NOMO-1 (cell line): ENCODE measurements around the gene GRM7.
"Not testable (repeated sequence)": the region's sequence is repeated elsewhere in the genome, so short reads cannot be mapped to it uniquely, and the experiment has no call there.

Source experiments
- DNase-seq, 2 experiments: peaks; one replicate each; lab custom pipeline; 2025; ENCODE audit not compliant: unreplicated experiment in 2 of 2; lab: John Stamatoyannopoulos, UW

The GRM7 gene

DNA sequence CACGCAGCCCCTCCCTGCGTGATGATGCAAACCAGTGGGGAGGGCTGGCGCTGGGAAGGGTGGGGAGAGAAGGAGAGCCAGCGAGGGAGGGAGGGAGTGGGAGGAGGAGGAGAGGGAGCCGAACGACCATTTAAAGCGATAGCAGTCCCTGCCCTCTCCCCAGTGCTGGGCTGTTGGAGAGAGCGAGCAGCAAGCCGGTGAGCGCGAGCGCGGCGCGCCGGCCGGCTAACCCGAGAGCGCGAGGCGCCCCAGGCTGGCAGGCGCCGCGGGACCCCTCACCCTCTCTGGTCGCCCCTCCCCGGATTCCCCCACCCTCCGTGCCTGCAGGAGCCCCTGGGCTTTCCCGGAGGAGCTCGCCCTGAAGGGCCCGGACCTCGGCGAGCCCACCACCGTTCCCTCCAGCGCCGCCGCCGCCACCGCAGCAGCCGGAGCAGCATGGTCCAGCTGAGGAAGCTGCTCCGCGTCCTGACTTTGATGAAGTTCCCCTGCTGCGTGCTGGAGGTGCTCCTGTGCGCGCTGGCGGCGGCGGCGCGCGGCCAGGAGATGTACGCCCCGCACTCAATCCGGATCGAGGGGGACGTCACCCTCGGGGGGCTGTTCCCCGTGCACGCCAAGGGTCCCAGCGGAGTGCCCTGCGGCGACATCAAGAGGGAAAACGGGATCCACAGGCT, at the start of gene GRM7:
GRM7 (plus strand) TSS at position 162 of the 671 bp plus-strand sequence.
- no peak for DNase-seq

DNA sequence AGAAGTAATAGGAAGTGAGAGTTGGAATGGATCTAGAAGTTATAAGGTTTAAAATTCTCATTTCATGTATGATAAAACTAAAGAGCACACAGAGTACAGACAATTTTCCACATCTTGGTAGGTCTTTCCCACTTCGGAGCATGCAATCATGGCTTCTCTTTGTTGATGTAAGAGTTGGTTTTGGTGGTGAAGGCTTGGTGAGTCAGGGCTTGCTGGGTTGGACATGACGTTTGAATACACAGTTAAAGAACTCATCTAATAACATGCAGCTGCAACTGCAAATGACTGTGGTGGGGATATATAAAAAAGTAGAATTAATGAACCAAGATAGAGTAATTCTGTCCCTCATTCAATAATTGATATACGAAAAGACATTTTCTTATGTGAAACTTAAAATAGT, 39.5 kb upstream of the GRM7 start:
- no peak for DNase-seq

DNA sequence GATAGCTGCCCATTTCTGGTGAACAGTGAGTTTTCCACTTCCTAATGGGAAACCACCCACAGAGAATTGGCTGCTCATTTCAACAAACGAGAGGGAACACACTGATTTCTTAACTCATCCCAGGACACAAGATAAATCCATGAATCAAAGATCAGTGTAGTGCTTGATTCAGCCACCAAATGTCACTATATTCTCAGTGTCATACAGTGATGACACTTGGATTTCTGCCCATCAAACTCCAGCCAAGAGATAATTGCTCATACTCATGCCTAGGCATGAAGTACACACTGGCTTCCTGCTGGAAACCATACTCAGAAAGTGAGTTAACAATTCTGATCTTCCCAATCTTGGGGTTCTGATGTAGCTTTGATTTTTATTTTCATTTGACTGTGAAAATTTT, 35.4 kb upstream of the GRM7 start:
- no peak for DNase-seq

DNA sequence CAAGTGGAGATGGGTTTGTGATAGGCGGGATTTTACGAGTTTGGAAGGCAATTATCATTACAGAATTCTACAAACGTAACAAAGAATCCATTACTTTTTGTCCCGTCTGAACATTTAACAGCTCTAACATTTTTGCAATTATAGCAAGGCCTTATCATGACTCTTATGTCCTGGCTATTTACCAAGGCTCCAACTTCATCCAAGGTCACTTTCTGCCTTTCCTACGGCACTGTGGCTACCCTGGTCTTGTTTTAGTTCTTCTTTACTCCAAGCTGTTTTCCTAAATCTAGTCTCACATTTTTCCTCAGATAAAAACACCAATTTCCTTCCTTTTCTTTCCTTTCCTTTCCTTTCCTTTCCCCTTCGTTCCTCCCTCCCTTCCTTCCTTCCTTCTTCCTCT, 33.5 kb upstream of the GRM7 start:
- no peak for DNase-seq

DNA sequence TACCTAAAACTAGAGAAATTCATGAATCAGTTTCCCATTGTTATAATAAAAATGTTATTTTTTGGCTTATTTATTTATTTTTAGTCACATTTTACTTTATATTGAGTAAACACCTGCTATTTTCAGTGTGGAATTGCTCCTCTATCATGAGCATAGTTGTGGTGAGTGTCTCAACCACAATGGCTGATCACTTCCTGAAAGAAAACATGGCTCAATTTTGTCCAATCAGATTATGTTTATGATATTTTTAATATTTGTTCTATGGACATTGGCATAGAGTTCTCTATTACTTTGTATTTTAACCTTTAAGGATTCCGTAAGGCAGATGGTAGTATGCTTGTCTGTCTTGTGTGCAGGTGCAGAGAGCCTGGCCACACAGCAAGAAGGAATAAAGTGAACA, 16.2 kb upstream of the GRM7 start:
- no peak for DNase-seq

DNA sequence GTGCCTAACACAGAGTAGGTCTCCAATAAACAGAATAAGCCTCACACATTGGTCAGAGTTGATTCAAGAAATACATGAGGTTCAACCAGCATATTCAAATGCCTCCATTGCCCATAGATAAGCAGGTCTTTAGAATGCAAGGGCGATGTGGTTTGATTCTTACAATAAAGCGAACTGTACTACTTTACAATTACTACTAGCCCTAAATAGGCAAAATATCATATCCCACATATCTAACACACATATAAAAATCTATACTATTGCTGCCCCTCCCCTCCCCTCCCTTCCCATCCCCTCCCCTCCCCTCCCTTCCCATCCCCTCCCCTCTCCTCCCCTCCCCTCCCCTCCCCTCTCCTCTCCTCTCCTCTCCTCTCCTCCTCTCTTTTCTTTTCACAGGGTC, 6.7 kb upstream of the GRM7 start:
- no peak for DNase-seq

DNA sequence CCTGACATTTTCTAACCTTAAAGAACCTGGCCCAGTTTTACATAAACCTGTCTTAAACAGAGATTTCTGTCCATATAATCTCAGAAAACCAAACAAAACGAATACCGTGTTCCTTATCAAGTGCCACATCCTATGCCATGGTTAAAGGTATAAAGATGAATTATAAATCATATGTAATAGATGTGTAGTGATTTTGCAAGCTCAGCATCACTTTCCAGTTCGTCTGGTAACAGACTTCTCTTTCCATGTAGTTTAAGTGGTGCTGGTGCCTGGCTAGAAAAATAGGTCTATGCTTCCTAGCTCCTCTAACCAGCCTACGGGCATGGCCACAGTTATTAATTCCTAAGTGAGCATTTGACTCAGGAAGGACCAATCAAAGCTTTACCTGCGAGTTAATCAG, 3.4 kb upstream of the GRM7 start:
- no peak for DNase-seq

DNA sequence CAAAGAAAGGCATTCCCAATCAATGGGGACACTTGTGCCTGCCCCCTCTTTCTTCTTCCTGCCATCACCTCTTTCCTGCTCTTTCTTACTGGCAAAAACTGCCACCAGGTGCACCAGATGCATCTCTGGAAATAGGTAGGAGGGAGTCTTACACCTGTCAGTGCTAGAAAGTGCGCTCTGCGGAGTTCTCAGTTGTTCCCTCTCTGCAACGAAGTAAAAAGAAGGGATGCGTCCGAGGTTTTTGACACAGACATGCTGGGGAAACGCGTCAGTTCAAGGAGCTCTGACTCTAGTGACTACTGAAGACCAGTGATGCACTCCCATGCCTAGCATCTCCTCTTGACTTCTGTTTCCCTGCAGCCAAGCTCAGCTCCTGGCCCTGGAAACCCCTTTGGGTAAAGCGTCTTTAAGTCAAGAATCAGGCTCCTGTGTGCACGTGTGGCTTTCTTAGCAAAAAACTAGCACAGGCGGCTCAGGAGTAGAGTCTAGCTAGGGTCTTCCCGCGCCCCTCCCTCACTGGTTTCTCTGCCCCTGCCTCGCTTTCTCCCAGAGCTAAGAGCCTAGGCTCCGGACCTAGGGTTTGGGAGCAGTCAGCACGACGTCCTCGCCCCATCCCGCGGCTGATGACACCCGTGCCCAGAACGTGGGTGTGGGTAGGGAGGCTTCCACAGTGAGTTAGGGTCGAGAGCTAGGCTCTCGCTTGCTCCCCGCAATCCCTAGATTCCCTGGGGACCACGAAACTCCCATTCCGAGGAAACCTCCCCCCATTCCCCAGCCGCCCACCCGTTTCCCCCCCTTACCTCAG, 564 bp upstream of the GRM7 start:
- DNase-seq: no peak

DNA sequence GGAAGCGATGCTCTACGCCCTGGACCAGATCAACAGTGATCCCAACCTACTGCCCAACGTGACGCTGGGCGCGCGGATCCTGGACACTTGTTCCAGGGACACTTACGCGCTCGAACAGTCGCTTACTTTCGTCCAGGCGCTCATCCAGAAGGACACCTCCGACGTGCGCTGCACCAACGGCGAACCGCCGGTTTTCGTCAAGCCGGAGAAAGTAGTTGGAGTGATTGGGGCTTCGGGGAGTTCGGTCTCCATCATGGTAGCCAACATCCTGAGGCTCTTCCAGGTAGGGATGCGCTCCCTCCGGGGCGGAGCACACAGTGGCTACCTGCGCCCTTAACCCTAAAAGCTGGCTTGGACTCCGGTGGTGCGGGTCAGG, 698 bp downstream of the GRM7 start:
- DNase-seq: no peak

DNA sequence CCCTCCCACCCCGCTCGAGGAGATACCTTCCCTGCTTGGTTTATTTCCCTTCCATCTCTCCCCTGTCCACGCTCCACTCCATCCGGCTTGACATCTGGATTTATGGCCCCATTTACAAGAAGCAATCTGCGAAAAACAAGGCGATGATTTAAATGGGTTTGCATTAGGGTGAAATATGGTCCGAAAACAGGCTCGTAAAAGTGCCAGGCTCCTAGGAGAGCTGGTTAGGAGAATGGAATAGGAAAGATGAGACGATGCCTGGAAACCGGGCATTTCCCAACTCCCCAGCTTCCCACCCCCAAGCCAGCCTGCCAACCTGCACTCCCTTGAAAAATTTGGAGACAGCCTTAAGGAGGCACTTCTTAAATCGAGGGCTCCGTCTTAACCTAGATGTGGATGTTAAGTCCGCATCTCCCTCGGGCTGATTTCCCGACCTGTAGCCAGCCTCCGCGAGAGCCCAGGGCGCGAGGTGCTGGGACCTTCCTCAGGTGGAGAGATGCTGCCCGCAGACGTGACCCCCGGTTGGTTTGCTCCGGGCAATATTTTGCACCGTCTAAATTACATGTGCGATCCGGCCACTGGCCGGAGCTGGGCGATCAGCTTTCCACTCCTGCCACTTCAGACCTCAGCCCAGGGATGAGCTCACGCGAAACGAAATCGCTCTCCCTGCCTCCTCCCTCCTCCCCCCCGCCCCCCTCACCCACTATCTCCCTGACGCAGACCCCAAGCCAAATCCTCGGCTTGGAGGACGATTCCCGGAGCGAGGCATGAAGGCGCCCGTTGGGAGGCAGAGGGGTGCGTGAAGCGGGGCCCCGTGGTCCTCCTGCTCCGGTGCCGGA, 1.3 kb downstream of the GRM7 start:
- DNase-seq: no peak

DNA sequence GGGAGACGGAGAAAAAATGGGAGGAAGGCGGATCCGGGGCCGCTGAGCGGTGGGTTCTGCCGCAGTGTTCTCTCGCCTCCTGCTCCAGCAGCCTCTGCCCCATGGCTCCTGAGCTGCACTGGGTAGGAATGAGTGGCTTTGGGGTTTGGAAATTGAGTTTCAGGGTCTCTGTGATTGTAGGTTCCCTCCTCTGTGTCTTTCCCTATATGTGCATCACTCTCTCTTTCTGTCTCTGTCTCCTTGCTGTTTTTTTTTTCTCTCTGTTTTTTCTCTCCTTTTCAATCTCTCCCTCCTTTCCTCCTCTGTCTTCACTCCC, 1.9 kb downstream of the GRM7 start:
- no peak for DNase-seq

DNA sequence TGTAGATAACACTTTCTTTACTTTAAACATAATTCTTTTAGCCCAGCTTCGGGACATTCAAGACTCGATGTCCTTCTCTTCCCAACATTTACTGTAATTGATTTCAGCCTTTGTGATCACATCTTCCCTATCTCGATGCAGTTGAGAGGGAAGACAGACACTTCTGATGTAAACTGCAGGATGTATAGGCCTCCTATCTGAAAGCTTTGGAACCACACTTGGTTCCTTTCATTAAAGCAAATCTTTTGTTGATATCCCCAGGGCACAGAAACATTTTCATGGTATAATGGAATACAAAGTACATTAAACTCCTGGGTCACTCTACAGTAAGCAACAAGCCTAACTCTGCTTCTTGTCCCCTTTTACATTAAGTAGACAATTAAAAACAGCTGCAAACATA, 6.4 kb downstream of the GRM7 start:
- no peak for DNase-seq

DNA sequence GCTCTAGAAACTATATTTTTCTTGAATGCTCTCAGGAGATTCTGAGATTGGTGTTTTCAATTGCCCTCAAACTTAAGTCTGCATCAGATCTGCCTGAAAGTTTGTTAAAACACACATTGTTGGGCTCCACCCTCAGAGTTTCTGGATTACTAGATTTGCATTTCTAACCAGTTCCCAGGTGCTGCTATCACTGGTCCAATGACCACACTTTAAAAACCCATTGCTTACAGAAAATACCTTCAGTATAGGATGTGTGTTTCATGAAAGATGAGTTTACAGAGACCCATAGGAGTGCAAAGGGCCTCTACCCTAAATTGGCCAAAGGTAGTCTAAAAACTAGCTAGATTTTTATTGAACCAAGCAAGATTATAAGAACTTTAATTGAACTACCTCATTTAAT, 17.8 kb downstream of the GRM7 start:
- DNase-seq: no peak

DNA sequence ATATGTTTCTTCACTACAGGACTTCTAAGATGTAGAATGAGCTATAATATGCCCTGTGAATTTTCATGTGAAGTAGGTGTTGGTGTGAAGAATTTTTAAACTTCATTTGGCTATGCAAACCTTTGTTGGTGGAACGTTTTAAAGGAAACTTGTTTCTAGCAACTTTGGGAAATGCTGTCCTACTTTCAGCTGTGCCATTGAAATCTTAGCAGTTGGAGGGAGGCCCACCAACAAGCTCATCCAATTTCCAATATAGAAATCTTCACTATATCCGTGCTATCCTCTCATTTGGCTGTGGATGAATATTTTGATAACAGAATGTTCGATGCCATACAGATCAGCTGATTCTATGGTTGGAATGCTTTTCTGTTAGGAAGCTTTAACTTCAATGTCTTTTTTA, 51.3 kb downstream of the GRM7 start:
- no peak for DNase-seq

DNA sequence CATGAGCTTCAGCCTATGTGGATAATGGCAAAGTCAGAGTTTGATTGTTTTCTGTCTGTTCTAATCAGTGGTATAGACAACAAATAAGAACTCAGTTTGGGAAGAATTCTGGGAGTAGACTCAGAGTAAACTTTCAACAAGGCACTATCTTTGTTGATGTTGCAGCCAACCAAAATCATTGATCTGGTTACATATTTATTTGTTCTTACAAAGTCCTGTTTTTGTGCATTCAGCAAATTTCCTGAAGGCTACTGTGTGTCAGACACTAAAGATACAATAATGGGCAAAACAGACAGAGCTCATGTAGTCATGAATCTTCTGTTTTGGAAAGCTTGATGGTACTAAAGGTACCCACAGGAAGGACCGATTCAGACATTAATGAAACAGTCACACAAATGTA, 55.0 kb downstream of the GRM7 start:
- no peak for DNase-seq

DNA sequence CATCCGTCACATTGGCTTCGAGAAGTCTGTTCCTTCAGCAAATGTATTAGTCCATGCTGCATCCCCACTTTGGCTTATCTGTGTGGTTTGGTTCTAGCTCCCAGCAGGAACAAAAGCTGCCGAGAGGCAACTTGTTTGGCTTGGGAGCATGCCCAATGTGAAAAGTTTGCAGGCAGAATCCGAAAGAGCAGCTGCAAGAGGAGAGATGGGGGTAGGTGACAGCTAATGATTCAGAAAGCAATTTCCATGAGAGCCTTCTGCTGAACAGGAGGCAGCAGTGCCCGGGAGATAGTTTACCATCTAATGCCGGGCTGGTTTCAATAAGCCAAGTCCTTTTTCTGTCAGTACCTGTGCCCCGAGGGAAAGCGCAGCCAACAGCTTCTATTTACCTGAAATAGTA, 60.2 kb downstream of the GRM7 start:
- no peak for DNase-seq

DNA sequence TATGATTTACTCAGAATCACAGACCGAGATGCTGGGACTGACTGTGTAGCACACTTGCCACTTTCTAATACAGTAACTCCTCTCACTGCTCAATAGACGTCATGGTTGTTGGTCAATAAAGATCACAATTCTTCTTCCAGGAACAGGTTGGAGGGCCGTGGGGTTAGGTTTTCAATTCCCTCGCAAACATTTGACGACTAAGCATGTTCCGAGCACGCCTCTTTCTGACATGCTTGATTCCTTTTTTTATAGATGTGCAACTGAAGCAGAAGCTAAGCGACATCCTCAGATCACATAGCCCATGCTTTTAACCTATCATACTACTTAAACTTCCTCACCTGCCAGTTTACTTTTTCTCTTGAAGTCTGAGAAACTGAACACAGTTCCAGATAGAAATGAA, 61.0 kb downstream of the GRM7 start:
- DNase-seq: no peak

DNA sequence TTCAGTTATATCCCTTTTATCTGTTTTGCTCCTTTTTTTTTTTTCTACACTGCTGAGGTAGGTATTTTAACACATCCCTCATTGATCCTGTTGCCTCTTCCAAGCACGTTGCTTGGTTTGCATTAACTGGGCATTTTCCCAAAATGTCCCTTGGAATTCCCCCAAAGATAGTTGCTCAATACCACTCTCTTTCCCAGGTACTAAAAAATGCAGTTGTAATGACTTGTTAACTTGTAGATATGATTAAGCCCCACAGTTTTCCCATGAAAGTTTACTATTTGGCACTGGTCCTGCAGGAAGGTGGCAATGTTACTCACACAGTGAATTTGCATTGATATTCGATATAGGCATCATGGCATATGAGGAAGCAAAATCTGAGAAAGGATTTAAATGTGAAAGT, 67.1 kb downstream of the GRM7 start:
- DNase-seq: no peak

DNA sequence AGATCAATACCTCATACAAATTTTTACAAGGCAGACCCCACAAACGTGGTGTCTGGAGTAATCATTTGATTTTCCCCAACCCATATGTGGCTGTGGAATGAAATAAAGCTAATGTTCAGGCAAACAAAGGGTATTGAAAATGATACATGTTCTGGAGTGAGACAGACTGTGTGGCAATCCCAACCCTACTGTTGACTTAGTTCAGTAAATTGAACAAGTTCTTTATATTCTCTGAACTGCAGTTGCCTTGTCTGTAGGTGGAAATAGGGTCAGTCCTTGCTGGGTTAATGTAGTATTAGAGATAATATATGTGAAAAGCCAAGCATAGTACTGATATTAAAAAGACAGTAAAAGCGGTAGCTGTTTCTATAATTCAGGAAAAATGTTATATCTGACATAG, 69.0 kb downstream of the GRM7 start:
- DNase-seq: no peak

DNA sequence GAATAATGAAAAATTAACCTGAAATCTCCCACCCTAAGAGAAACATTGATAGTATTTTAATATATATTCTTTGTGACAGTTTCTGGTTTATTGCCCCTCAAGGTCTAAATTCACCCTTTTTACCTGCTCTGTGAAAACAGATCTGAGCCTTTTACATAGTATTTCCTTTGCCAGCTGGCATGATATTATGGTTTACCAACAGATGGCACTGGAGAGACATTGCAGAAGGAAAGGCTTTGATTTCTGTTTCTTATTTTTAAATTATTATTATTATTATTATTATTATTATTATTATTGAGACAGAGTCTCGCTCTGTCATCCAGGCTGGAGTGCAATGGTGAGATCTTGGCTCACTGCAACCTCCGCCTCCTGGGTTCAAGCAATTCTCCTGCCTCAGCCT, 74.5 kb downstream of the GRM7 start:
- DNase-seq: not testable (repeated sequence)

DNA sequence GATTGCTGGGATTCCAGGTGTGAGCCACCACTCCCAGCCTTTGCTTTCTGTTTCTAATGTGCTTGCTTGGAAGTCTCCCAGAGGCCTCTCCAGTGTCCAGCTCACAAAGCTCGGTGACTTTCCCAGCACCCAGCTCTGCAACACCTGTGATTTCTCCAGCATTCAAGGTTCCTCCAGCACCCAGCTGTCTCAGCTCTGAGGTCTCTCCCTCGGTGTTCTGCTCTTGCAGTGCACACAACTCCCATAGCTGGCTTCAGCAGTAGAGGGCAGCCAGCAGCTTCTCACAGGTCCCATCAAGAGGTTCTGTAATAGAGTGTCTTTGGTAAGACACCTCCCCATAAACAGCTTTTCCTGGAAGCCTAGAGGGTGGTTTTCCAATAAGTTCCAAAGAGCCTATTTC, 75.1 kb downstream of the GRM7 start:
- DNase-seq: no peak

DNA sequence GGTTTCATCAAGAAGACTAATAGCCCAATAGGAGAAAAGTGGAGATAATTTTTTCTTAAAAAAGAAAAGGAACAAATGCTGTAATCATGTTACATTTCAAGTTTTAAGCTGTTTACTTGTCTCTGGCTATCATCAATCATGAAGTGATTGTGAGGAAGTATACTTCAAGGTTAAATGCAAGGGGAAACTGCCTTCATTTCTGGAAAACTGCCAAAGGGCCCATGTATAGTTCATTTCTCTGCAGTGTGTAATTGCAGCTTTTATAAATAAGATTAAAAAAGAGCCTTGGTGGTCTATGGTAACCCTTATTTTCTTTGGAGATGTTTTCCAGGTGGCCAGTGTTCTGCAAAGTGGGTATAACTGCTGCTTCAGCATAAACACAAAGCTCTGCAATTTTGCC, 101.9 kb downstream of the GRM7 start:
- no peak for DNase-seq
